ENCODE results near the gene PCDHGC5.

PCDHGC5 gene

DNA sequence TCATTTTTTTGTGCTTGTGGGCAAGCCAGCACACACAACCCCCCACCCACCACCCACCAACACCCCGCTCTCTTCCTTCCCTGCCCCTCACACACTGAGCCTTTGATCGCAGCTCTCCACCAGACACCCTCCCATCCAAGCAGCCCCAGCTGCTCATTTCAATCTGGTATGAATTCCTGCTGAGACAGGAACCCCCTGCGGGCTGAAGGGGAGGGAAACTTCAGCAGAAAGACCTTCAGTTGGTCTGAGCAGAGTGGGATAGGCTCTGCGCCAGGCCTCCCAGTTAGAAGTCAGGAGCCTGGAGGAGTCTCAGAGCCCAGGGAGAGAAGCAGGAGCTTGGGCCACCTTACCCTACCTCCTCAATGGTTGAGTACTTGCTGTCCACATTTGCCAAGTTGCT, 7.2 kb downstream of the PCDHGC5 start:
- no peaks in the 10 kb centered on the region; the same call in none of the 2 replicates for H3K36me3 ChIP-seq (ENCODE audit: control insufficient read depth, insufficient read depth, low read length)
- no peak overlapping the region for H3K4me3 ChIP-seq (replicated peaks; ENCODE audit: low read depth, low read length)
- no peaks in the 10 kb centered on the region for H3K27me3 ChIP-seq (replicated peaks; ENCODE audit: control insufficient read depth, insufficient read depth, low read length)
- TF ChIP-seq, protein P1, sequence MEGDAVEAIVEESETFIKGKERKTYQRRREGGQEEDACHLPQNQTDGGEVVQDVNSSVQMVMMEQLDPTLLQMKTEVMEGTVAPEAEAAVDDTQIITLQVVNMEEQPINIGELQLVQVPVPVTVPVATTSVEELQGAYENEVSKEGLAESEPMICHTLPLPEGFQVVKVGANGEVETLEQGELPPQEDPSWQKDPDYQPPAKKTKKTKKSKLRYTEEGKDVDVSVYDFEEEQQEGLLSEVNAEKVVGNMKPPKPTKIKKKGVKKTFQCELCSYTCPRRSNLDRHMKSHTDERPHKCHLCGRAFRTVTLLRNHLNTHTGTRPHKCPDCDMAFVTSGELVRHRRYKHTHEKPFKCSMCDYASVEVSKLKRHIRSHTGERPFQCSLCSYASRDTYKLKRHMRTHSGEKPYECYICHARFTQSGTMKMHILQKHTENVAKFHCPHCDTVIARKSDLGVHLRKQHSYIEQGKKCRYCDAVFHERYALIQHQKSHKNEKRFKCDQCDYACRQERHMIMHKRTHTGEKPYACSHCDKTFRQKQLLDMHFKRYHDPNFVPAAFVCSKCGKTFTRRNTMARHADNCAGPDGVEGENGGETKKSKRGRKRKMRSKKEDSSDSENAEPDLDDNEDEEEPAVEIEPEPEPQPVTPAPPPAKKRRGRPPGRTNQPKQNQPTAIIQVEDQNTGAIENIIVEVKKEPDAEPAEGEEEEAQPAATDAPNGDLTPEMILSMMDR (IDR thresholded peaks at IDR 0.05; ENCODE audit: insufficient read depth, low read length, poor library complexity, severe bottlenecking) = no peak
- no peak for DNase-seq (ENCODE audit: extremely low read depth, insufficient read length)

DNA sequence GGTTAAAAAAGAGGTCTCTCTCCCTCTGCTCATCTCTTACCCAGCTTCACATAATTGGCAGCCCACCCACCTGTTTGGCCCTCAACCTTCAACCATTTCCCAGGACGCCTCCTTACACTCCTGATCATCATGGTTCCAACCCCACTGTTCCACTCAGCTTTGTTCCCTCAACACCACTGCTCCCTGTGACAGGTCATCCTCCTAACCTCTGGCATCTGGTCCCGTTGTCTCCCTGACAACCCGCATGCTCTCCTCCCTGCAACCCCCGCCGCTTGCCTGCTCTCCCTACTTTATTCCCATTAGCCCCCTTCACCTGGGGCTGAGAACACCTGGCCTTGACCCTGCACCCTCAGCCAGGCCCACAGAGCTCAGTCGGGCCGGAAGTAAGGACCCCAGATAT, 12.9 kb downstream of the PCDHGC5 start:
- Histone ChIP-seq H3K4me3 (replicated peaks; ENCODE audit: low read depth, low read length) (no peak overlapping the region), H3K36me3 (ENCODE audit: control insufficient read depth, insufficient read depth, low read length) (peaks cover 2% of the 10 kb centered on the region), H3K27me3 (replicated peaks; ENCODE audit: control insufficient read depth, insufficient read depth, low read length) (no peaks in the 10 kb centered on the region)
- TF ChIP-seq, protein P1 (IDR thresholded peaks at IDR 0.05; ENCODE audit: insufficient read depth, low read length, poor library complexity, severe bottlenecking) = no peak
- no peak for DNase-seq (ENCODE audit: extremely low read depth, insufficient read length)

DNA sequence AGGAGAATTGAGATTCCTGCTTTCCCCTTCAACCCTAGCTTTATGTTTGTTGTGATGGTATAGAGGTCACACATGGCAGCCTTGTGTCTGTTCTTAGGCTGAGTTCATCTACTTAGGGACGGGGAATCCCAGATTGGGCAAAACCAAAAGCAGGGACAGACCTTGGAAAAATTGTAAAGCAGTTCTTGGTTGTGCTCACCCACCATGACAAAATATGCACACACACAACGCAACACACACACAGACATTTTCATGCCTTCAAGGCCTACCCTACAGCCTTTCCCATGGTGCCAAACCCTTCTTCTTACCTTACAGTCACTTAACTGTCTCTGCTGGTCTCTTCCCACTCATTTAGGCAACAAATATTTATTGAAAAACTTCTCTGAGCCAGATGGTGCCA, 14.8 kb downstream of the PCDHGC5 start:
- no peak overlapping the region for H3K4me3 ChIP-seq (replicated peaks; ENCODE audit: low read depth, low read length)
- peaks cover 2% of the 10 kb centered on the region; the same call in 1 of the 2 replicates for H3K36me3 ChIP-seq (ENCODE audit: control insufficient read depth, insufficient read depth, low read length)
- TF ChIP-seq, protein P1 (IDR thresholded peaks at IDR 0.05; ENCODE audit: insufficient read depth, low read length, poor library complexity, severe bottlenecking) = no peak
- H3K27me3 ChIP-seq (replicated peaks; ENCODE audit: control insufficient read depth, insufficient read depth, low read length) = no peaks in the 10 kb centered on the region
- no peak for DNase-seq (ENCODE audit: extremely low read depth, insufficient read length)

DNA sequence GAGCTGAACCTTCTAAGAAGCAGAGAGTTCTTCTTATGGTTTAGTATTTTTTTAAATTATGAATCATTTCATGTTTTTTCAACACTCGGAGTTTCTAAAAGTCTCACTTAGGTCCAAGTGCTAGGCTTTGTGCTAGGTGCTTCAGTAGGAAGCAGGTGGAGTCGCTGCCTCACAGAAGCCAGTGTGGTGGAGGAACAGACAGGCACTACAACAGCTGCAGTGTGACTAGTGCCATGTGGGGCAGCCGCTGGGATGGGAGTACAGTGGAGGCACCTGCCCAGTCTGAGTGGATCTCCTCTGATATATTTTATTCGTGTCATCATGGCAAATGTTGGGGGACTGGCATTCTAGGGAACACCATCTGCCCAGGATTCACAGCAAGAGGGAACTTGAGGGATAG, 15.3 kb downstream of the PCDHGC5 start:
- Histone ChIP-seq H3K4me3 (replicated peaks; ENCODE audit: low read depth, low read length) (no peak overlapping the region), H3K36me3 (ENCODE audit: control insufficient read depth, insufficient read depth, low read length) (peaks cover 2% of the 10 kb centered on the region; the same call in 1 of the 2 replicates), H3K27me3 (replicated peaks; ENCODE audit: control insufficient read depth, insufficient read depth, low read length) (no peaks in the 10 kb centered on the region)
- TF ChIP-seq, protein P1 (IDR thresholded peaks at IDR 0.05; ENCODE audit: insufficient read depth, low read length, poor library complexity, severe bottlenecking) = no peak
- DNase-seq (ENCODE audit: extremely low read depth, insufficient read length) = no peak

DNA sequence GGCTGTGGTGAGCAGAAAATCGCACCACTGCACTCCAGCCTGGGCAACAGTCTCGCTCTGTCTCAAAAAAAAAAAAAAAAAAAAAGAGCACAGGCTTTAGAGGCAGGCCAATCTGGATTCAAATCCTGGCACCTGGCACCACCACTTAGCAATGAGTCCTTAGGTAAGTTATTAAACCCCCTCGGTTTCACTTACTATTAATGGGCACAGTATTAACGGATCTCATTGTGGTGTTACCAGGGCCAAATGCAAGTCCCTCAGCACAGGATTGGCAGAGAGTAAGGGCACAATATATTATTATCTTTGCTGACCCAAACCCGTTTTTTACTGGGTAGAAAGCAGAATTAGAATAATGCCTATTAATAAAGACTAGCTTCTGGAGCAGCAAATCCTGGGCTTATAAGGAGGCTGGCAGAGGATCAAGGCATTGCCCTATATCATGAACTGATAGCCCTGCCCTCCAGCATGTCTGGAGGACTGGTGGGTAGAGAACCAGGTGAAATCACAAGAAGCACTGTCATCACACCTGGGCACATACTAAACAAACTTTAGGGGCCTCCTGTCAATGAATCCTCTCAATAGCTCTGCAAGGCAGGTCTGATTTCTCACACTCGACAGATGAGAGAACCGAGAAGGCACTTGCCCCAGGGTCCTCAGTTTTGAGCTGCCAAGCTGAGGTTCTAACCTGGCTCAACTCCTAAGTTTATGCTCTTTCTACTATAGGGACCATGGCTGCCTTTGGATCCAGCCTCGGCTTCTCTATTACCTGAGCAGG, 17.7 kb downstream of the PCDHGC5 start:
- no peak overlapping the region for H3K4me3 ChIP-seq (replicated peaks; ENCODE audit: low read depth, low read length)

More for the DNA sequence above, 17.7 kb downstream of the PCDHGC5 start:
- H3K27me3 ChIP-seq (replicated peaks; ENCODE audit: control insufficient read depth, insufficient read depth, low read length) = no peaks in the 10 kb centered on the region
- no peak for DNase-seq (ENCODE audit: extremely low read depth, insufficient read length)
- TF ChIP-seq, protein P1 (IDR thresholded peaks at IDR 0.05; ENCODE audit: insufficient read depth, low read length, poor library complexity, severe bottlenecking) = no peak
- peaks cover 2% of the 10 kb centered on the region; the same call in 1 of the 2 replicates for H3K36me3 ChIP-seq (ENCODE audit: control insufficient read depth, insufficient read depth, low read length)
